Glomerular visceral epithelial cell (primary cell): Measurements from ENCODE around the gene GPHN.
A peak's percentile ranks its signal among the peaks of the same experiment; 100 is the strongest.

Source experiments
- DNase-seq: peaks from one replicate; pipeline ENCODE4 v3.0.0-alpha.2; 2016; ENCODE audit errors: extremely low spot score

Gene GPHN

DNA sequence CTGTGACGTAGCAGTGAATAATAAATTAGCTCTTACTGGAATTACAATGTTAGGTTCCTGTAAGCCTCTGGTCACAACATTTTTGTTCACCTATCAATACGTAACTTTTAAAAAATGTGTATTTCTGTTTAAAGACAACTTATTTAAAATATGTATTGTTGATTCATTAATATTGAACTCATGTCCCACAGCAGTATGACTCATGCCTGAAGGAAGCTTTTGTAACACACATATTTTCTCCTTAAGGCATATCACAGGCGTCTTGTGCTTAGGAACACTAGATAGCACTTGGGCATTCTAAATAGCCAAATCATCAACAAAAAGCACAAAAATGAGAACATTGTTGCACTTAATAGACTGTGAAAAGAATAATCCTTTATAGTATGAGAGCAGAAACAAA is 92.5 kb downstream of the GPHN start:
- no peak for DNase-seq

DNA sequence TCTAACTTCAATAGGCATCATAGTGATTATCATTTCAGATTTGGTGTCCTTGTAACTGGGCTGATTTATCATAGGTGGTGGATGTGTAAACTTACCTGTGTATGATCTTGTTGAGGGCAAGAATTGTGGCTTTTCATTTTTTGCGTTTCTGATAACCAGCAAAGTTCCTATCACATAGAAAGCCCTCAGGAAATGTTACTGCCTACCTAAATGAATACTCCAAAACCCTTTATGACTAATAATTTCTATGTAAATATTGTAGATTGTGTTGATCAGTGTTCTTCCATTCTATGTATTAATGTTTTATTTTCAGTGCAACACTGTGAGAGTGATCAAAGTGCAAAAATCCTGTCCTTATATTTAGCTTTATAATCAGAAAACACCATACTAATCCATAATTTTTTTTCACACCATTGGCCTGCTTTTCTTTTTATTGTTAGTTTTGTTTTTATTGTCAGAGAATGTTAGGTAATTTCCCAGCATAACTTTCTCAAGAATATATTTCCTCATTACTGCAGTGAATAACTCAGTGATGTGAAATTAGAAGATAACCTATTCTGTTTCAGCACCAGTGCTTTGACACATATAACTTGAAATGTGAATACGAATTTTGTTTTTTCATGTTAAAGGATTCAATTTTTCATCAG is 94.1 kb downstream of the GPHN start:
- DNase-seq, result no peak

DNA sequence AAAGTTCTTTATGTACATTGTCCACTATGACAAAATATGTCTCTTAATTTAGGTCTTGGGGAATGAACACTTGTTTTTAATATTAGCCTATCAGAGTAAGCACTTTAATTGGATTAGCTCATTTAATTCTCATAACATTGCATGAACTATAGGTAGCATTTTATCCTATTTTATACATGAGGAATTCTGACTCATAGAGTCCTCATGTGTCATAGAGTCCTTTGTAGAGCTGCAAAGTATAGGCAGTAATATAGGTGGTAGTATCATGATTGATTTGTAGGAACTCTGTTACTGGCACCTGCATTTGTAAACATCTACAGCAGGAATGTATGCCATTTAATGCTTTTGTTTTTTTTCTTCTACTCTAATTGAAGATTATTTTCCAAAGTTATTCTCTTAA is 96.0 kb downstream of the GPHN start:
- DNase-seq, result no peak

DNA sequence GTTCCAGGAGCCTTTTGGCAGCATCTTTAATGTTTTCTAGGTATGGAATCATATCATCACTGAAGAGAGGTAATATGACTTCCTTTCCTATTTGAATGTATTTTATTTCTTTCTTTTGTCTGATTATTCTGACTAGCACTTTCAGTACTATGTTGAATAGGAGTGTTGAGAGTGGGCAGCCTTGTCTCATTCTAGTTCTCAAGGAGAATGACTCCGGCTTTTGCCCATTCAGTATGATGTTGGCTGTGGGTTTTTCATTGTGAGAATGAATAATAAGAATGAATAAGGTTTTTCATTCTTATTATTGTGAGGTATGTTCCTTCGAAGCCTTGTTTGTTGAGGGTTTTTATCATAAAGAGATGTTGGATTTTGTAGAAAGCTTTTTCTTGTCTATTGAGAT is 98.9 kb downstream of the GPHN start:
- DNase-seq, result no peak

DNA sequence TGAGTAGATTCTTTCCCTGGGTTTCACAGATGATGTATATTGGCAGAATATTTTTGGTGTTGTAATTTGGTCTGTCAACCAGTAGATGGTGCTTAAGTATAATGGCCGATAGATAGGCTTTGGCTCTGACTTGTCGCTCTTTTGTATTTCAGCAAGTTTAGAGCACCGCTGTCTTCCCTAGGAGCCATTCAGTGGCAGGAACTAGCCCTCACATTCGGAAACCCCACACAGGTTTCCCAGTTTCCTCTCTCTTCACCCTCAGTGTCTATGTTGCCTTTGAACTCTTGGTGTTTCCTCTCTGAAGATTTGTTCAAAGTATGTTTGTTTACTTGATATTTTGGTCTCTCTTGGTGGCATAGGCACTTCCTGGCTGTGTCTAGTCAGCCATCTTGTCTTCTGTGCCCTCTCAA is 102.2 kb downstream of the GPHN start:
- DNase-seq, result no peak

DNA sequence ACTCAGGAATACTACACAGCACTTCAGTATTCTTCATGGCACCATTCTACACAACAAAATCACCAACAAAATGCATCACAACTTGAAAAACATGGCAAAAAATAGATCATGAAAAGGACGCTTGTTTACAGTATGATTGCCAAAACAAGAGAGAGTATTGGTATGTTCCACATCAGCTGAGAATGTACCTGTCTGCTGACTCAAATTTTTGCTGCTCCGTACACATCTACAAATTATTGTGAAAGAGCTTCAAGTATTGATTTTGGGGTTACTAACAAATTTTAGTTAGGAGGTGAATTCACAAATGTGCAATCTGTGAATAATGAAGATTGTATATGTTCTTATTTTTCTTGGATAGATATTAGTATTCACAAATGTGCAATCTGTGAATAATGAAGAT is 105.4 kb downstream of the GPHN start:
- no peak for DNase-seq

DNA sequence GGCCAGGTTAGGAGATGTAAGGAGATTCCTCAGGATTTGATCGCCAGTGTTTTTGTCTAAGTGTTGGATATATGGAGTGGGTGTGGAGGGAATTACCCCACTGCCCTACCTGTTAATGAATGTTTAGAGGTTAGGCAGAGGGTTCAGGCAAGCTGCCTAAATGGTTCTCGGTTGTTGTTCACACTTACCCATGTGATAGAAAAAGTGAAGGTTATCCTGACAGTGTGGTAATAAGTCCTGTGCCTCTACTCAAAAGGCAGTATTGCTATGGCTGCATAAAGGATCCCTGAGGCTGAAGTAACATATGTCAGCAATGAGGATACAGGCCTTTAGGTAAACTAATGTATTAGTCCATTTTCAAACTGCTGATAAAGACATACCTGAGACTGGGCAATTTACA is 112.0 kb downstream of the GPHN start:
- DNase-seq, result no peak

DNA sequence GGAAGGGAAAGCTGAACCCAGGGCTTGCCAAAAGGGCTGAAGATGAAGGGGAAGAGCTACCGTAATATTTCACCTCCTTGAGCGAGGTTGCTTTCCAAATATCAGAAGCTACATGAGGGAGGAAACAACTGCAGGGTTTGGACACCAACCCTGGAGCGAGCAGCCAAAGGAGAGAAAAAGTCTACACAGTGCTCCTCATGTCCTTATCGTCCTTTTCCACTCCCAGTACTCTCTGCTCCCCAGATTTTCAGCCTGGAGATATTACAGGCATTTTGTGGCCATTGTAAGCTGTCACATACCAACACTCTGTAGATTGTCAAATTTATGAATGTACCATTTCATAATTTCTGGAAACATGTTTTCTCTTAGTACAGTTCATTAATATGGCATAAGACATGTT is 115.9 kb downstream of the GPHN start:
- no peak for DNase-seq

DNA sequence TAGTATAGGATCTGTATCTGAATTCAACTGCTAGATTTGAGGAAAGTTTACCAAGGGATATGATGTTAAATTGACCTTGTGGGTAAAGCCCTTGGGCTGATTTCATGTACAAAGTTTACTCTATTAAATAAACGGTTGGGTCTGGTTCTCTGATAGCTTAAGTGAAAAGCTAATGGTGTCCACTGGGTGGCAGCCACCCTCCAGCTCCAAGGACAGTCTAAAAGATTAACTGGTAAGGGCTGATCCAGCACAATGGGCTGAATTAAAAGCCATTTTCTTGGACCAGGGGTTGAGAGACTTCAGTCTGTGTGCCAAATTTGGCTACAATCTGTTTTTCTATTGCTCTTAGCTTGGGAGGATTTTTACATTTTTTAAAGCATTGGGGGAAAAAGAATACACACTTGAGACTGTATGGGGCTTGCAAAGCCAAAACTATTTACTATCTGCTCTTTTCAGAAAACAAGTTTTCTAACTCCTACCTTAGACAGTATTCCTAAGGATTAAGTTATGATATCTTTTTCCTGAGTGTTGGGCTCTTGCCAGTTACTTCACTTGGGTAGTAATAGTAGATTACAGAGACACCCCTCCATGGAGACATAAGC is 116.5 kb downstream of the GPHN start:
- peak; percentile 62 for DNase-seq

DNA sequence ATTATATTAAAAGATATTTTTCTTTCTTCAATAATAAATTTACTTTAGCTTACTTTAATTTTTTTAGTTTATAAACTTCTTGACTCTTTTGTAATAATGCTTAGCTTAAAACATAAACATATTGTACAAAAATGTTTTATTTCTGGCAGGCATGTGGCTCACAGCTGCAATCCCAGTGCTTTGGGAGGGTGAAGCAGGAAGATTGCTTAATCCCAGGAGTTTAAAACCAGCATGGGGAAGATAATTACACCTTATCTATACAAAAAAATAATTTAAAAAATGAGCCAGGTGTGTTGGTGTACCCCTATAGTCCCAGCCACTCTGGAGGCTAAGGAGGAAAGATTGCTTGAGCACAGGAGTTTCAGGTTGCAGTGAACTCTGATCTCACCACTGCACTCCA is 120.7 kb downstream of the GPHN start:
- no peak for DNase-seq

DNA sequence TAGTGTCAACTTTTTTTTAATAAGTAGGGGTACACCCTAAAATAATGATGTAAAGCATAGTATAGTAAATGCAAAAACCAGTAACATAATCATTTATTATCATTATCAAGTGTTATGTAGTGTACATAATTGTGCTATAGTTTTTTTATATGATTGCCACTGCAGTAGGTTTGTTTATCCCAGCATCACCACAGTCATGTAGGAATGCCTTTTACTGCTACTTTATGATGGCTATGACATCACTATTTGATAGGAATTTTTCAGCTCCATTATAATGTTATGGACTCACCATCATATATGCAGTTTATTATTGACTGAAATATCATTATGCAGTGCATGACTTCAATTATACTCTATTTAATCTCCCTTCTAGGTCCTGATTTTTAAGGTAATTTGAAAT is 121.6 kb downstream of the GPHN start:
- no peak for DNase-seq

DNA sequence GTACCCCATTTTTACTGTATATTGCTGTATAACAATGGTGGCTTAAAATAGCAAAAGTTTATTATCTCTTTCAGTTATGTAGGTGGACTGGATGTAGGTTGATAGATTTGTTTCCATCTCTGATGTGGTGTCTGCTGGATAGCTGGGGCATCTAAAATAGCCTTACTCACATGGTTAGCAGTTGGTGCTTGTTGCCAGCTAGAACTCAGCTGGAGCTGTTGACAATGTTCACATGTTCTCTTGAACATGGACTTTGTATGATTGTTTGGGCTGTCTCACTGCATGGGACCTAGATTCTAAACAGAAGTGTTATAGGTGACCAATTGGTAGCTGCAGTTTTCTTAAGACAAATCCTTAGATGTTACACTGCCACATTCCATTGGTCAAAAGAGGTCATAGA is 126.9 kb downstream of the GPHN start:
- DNase-seq, result no peak

DNA sequence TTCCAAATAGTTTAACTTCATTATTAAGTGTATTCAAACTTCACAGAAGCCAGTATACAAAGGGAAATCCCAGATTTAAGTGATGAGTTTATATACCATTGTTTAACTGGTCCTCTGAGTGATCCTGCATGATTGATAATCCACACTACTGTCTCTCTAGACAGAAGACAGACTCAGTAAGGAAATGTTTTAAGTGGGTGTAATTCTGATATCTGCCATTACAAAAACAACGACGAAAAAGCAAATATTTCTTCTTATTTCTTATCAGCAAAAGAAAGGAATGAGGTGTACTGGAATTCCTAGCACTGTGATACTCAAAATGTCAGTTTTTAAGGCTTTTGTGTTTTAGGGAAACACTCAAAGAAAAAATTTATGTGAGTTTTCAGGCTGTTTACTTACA is 127.5 kb downstream of the GPHN start:
- no peak for DNase-seq

DNA sequence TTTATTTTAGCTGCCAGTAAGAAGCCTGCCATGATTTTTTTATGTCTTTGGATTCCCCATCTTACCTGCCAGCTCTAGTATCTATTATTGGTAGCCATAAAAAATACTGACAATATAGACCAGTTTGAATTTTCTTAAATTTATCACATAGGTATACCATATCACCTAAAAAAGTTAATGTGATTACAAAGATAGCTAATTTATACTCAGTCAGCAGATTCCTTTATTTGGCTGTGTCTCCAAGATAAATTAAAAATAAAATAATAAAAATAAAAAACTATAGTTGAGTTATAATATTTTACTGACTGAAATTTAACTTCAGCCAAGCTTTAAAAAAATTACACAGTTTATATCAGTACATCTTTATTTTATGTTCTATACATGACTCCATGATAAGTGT is 128.3 kb downstream of the GPHN start:
- DNase-seq, result no peak

DNA sequence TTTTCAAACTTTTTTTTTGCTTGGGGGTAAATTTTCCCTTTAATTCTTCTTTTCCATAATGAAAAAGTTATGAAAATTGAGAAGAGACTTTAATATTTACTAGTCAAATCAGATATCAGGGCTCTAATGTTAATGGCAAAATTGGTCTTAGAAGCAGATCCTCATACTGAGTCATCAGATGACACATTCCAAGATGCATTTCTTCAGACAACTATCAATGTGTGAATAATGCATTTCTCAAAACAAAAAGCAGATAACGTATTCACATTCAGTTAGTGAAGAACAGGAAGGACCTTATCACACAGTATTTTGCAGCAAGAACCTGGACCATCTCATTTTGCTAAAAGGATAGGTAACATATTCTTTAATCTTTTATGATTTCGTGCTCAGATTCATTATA is 130.7 kb downstream of the GPHN start:
- peak; percentile 18 for DNase-seq

DNA sequence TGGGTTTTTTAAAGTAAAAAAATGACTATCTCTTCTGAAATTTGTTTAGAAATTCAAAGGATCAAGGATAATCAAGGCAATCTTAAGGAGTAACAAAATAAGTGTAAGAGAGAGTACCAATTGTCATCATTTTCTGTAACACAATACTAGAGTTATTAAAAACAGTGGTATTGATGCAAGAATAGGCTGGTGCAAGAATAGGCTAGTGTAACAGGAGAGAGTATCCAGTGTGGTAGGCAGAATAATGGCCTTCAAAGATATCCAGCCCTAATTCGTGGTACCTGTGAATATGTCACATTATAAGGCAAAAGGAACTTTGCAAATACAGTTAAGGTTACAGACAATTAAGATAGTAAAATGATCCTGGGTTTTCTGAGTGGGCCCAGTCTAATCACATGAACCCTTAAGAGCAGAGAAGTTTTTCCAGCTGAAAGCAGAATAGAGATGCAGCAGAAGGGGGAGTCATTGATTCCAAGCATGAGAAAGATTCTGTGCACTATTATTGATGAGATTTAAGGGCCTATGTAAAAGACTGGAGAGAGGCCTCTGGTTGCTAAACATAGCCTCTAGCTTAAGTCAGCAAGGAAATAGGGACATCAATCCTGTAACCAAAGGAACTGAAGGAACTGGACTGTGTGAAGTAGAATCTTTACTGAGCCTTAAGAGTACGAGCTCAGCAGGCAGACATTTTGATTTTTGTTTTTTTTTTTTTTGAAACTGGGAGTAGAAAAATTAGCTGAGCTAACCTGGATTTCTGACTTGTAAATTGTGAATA is 134.1 kb downstream of the GPHN start:
- no peak for DNase-seq

DNA sequence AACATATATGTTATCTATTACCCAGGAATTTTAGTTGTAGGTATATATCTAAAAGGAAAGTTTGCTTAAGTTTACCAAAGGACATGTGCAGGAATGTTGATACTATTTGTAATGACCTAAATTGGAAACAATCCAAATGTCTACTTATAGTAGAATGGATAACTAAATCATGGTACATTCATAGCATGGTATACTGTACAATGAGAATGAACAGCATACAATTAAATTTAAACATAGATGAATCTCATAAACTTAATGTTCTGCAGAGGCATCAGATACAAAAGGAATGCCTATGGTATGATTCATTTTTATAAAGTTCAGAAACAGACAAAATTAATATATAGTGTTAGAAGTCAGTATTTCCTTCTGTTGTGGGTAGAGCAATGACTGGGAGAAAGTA is 135.4 kb downstream of the GPHN start:
- no peak for DNase-seq

DNA sequence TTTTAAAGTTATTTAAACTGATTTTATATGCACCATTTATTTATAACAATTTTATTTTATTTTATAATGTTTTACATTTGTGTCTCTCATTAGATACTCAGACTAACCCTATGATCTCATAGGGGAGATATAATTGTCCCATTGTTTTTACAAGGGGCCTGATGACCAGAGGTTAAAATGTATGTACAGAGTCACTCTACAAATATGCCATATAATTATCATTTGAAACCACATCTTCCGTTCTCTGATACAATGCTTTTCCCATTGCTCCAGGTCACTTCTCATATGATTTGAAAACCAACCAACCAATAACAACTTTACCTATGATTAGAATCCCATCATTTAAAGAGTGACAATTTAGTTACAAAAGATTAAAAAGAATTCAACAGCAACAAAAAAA is 137.8 kb downstream of the GPHN start:
- peak; percentile 52 for DNase-seq

DNA sequence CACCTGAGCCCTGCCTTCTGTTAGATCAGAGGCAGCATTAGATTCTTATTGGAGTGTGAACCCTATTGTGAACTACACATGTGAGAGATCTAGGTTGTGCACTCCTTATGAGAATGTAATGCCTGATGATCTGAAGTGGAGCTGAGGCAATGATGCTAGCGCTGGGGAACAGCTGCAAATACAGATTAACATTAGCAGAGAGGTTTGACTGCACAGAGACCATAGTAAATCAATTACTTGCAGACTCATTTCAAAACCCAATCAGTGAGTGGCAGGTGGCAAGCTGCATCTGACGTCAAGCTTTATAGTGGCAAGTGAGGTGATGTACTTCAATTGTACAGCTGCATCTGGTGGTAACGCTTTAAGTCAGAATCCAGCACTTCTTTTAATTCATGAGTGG is 141.6 kb downstream of the GPHN start:
- no peak for DNase-seq

DNA sequence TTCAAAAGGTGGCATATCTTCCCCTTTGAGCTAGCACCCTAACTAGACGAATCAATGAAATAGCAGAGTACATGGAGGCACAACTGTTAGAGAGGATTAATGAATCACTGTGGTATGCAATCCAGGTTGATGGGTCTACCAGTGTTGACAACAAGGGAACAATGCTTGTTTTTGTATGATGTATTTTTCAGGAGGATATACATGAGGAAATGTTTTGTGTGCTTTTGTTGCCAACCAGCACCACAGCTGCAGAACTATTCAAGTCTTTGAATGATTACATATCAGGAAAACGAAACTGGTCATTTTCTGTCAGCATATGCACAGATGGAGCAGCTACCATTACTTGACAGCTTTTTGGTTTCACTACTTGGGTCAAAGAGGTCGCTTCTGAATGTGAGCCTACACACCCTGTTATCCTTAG is 142.6 kb downstream of the GPHN start:
- DNase-seq, result no peak

DNA sequence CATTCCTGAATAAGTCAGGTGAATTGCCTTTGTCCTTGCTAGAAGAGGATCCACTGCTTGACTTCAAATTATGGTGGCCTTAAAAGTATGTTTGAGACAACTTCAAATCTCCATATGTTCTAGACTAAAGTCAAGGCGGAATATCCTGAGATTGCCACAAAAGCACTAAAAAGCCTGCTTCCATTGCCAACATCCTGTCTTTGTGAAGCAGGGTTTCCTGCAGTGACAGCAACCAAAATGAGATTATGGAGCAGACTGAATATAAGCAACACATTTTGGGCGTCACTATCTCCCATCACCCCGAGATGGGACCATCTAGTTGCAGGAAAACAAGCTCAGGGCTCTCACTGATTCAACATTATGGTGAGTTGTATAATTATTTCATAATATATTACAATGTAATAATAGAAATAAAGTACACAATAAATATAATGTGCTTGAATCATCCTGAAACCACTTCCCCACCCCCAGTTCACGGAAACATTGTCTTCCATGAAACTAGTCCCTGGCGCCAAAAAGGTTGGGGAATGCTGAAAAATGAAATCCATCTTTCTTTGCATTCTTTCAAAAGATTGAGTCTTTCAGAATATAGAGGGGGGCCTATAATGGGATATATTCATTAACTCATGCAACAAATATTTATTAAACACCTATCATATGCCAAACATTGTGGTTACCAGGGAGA is 143.7 kb downstream of the GPHN start:
- no peak for DNase-seq

DNA sequence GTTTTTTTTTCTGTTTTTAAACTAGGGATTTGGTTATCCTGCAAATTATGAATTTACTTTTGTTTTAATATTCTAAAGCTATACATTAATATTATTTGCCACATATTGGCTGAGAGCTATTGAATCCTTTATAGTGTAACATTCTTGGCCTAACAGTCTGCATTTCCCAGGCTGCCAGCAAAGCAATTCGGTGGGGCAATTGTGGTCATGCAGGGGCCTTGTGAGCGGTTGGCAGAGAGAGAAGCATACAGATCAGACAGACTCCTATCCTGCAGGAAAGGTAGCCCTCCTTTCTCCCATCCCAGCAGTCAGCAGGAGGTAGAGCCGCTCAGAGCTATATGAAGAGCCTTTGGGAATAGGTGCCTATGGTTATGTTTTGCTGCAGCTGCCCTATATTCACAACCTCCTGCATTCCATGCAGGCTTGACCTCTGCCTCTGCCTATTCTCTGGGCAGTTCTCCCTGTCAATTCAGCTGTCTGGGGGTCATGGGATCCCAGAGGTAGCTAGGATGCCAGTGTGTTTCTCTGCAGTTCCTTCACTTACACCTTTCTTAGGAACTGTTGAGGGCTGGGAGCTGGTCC is 144.7 kb downstream of the GPHN start:
- no peak for DNase-seq
